GM19455 (cell line): ENCODE measurements around the gene COL23A1.
A peak's percentile ranks its signal among the peaks of the same experiment; 100 is the strongest.
"Not testable (repeated sequence)": the region's sequence is repeated elsewhere in the genome, so short reads cannot be mapped to it uniquely, and the experiment has no call there.

Experiments
- ATAC-seq: cut with Tn5 transposase; IDR thresholded peaks from one replicate; pipeline ENCODE4 v1.9.1; 2021; ENCODE audit not compliant: unreplicated experiment

COL23A1 gene

DNA sequence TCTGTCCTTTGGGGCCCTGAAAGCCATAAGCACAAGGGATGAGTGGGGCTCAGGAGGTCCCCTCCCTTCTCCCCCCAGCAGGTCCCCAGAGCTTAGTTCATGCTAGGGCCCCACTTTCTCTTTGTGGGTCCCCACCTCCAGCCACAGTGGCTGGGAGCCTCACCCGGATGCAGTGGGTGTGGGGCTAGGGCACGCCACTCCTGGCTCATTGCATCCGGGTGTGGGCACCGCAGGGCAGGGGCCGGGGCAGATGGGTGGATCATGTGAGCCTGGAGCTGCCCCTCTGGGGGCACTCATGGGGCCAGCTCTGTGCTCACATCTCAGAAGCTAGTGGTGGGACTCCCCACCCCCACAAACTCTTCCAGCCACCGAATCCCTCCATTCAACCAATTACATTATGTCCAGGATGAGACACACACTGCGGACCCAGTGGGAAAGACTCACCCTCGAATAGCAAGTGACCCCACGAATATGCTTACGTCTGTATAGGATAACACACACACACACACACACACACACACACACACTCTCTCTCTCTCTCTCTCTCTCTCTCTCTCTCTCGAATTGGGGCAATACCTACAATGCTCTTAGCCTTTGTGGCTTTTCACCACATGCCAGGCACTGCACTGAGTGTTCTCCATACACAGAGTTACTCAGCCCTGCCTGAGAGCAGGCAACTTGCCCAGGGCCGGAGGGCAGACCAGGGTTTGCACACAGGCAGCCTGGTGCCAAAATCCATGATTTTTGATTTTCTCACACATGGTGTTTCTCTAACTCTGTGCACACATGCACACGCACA, 340.8 kb downstream of the COL23A1 start:
- peak; percentile 43 for ATAC-seq

DNA sequence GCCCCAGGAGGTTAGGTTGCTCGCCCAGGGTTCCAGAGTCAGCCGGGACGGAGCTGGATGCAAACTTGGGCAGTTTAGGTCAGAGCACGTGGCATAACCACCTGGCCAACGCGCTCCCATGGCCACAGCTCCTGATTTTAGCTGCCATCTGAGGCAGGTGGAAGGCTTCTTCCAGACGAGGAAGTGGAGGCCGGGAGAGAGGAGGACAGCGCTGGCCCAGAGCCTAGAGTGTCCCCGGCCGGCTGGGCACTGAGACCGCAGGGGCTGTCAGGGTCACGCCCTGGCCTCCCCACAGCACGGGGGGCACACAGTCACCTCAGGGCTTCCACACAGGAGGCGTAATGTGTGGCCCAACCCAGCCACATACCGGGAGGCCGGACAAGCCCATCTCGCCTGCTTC, 341.4 kb downstream of the COL23A1 start:
- no peak for ATAC-seq

GRCh38 chr5:178247481-178248456, 342.4 kb downstream of the COL23A1 start:
- no peak for ATAC-seq

GRCh38 chr5:178246624-178247279, 343.4 kb downstream of the COL23A1 start:
- no peak for ATAC-seq

DNA sequence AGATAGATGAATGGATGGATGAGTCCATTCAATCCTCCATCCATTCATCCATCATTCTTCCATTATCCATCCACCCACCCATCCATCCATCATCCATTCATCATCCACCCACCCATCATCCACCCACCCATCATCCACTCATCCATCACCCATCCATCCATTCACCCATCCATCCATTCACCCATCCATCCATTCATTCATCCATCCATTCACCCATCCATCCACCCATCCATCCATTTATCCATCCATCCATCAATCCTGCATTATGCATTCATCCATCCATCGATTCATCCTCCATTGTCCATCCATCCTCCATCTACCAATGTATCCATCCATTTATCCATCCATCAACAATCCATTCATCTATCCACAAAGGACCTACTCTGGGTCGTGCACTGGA, 344.8 kb downstream of the COL23A1 start:
- no peak for ATAC-seq

DNA sequence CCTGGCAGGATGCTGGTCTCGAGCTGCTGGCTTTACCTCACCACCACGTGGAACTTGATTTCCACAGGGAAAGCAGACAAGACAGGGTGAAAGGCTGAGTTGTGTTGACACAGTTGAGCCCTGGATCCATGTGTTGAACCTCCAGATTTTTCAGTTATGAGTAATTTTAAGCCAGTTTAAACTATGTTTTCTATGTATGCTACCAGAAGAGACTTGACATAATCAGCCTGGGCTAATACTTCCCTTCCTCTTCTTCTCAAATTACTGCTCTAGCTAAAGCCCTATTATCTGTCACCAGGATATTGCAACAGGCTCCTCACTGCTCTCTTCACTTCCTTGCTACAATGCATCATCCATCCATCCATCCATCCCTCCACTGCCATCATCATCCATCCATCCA, 345.6 kb downstream of the COL23A1 start:
- ATAC-seq: no peak

DNA sequence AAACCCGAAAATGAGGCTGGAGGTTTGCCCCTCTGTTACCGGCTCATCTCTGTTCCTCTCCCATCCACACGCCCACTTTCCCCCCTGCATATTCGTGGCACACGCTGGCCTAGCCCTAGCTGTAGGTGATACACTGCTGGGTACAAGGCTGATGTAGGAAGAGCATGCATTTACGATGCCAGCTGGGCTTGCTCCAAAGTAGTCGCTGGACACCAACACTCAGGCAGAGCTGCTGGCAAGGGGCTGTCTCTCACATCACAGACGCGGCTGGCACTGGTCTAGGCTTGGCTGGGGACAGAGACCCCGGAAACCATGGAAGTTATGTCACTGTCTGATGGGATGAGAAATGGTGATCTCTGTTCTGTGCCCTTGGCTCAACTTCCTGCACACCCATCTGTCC, 347.8 kb downstream of the COL23A1 start:
- no peak for ATAC-seq

DNA sequence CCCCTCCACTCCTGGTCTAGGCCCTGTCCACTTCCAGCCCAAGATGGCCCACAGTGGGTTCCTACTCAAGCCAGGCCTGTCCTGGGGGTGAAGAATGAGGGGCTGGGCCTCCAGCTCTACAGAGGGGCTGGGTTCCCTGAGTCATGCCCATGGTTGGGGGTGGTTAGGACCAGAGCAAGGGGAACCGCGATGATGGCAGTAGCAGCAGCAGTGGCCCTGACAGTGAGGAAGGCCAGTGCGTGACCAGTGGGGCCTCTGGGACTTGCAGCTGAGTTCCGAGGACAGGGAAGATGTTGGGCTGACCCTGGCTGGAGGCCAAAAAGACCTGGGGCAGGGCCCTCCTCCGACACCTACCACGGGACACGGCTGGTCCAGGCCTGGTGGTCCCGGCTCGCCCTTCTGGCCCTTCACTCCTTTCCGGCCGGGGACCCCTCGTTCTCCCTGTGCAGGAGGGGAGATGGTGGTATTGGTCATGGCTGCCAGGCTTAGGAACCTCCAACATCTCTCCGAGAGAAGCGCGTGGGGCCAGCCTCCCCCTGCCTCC, 348.4 kb downstream of the COL23A1 start:
- no peak for ATAC-seq

DNA sequence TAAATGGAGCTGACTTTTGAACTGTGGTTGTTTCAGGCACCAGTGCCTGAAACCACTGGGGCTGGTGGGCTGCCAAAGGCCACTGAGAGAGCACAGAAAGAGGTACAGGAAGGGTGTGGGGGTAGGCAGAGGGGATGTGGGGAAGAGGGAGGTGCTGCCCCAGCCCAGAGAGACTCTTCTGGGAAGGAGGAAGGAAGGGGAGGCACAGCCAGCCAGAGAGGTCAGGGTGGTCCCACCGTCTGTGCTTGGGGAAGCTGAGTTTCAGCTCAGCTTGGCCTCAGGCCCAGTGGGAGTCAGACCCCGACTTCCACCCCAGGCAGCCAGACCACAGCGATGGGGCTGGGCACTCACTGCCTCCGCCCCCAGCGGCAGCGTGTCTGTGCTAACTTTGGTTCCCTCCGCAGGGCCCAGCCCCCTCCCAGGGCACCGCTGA, 348.9 kb downstream of the COL23A1 start:
- ATAC-seq: no peak

DNA sequence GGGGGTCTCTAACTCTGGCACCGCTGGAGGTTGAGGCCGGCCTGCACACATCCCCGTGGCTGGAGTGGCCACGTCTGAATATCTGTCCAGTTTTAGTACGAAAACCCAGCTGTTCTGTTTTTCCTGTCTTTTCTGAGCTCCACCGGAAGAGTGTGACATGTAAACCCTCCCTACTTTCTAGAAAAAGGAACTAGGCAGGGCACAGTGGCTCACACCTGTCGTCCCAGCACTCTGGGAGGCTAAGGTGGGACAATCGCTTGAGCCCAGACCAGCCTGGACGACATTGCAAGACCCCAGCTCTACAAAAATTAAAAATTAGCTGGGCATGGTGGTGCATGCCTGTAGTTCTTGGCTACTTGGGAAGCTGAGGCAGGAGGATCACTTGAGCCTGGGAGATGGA, 349.4 kb downstream of the COL23A1 start:
- ATAC-seq: no peak

- ATAC-seq: no peak
Observed at GRCh38 chr5:178240341-178240741, 349.9 kb downstream of the COL23A1 start.

DNA sequence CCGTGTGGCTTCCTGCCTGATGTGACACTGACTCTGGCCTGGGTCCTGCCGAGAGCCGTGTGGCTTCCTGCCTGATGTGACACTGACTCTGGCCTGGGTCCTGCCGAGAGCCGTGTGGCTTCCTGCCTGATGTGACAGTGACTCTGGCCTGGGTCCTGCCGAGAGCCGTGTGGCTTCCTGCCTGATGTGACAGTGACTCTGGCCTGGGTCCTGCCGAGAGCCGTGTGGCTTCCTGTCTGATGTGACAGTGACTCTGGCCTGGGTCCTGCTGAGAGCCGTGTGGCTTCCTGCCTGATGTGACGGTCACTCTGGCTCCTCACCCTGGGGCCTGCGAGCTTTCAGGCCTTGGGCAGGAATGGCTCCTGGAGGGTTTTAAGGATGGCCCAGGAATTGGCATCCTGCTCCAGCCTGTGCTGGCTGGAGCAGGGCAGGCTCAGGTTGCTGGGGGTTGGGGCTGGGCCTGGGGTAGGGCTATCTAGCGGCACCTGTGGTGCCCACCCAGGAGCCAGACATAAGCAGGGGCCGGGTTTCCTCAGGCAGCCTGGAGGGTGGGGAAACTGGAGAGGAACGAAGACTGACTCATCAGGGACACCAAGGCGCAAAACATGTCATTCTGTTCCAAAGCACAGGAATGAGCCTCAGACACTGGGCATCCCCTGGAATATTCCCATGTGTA, 350.4 kb downstream of the COL23A1 start:
- not testable (repeated sequence) for ATAC-seq

- ATAC-seq: no peak
Observed at GRCh38 chr5:178238711-178239592, 351.2 kb downstream of the COL23A1 start.

- ATAC-seq: no peak
Observed at GRCh38 chr5:178238313-178238635, 351.9 kb downstream of the COL23A1 start.

DNA sequence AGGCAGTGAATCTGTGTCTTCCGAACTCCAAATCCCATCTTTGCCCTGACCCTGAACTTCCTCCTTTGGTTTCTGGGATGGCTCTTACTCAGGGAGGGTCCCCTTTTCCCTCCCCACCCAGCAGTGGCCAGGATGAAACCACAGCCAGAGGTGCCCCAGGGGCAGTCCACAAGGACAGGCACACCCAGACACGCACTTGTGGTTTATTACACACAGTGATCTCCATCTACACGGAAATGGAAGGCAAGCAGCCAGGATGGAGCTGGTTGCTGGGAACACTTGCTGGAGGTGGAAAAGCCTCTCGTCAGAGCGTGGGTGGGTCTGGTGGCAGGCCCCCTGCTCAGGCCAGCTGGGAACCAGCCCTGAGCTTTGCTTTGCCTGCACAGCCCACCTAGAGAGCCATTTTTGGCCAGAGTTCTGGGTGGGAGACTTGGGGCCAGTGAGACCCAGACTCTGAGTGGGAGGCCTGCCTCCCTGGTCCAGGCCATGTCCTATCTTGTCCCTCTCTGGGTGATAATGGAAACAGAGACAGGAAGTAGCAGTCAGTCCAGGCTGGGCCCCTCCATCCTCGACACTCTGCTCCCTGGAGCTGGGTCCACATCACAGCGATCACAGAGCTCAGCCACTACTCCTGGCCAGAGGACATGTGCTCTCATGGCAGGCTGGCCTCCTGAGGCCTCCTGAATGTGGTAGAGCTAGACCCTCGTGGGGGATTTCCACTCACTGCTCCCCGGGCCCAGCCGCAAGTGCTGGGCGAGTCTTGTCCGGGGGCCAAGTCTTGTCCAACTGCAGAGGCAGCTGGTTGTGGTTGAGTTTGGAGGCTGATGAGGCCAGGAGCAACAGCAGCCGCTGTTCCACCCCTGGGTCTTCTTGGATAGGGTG, 352.5 kb downstream of the COL23A1 start:
- ATAC-seq: no peak

DNA sequence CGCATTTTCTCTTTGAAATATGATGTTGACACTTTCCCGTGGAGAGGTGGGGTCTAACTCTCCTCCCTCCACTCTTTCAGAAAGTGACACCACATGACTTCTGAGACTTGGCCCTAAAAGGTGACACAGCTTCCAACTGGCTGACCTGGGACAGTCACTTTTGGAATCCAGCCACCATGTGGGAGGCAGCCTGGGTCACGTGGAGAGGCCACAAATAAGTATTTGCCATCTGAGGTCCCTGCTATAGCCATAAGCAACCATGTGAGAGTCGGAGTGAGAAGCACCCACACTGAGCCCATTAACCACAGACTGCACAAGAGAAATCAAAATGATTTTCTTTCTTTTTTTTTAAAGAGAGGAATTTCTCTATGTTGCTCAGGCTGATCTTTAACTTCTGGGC, 353.5 kb downstream of the COL23A1 start:
- no peak for ATAC-seq

- no peak for ATAC-seq
Observed at GRCh38 chr5:178236126-178236525, 354.1 kb downstream of the COL23A1 start.

DNA sequence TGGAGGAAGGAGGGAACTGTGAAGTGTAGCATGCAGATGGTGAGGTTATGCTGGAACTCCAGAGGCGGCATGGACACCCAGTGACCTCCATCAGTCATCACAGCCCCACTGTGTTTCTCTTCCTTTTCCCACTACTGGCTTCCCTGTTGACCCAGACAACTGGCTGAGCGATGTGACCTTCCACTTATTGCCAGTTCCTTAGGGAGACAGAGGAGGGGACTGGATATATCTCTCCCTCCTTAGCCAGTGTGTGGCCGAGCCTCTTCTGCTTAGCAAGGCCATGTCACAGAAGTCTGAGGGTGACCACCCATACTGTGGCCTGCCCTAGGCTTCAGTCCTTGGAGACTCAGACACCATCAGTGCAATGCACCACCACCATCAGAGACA, 354.6 kb downstream of the COL23A1 start:
- no peak for ATAC-seq
